H9 (cell line): ENCODE measurements around the gene NFYB. TPM values are rescaled to one million over a fixed set of nuclear protein-coding genes. Genes with fewer than 3 reads are reported as not detected.

Experiments used
- DNase-seq: peaks from one replicate; pipeline ENCODE4 v3.0.0-alpha.2; 2017
- H2AFZ ChIP-seq: one replicate; pipeline ENCODE4 v1.6.1; 2013; ENCODE audit warnings: mild to moderate bottlenecking, low read length, control low read depth, moderate library complexity
- H2AK5ac ChIP-seq: 2 replicates; pipeline ENCODE4 v1.6.1; 2013; ENCODE audit warnings: low read length, control low read depth, mixed read lengths; ENCODE audit not compliant: insufficient read length
- H2BK120ac ChIP-seq: one replicate; pipeline ENCODE4 v1.6.1; 2013; ENCODE audit warnings: low read depth, mild to moderate bottlenecking, low read length, control low read depth, inconsistent platforms; ENCODE audit not compliant: poor library complexity, severe bottlenecking
- H2BK12ac ChIP-seq: 2 replicates; pipeline ENCODE4 v1.6.1; 2013; ENCODE audit warnings: low read length, control low read depth, mixed read lengths, low read depth; ENCODE audit not compliant: insufficient read length
- H2BK15ac ChIP-seq: 2 replicates; pipeline ENCODE4 v1.6.1; 2013; ENCODE audit warnings: low read depth, low read length, control low read depth
- H2BK20ac ChIP-seq: one replicate; pipeline ENCODE4 v1.6.1; 2013; ENCODE audit warnings: low read depth, mild to moderate bottlenecking, low read length, control low read depth, inconsistent platforms; ENCODE audit not compliant: poor library complexity, severe bottlenecking
- H2BK5ac ChIP-seq: 2 replicates; pipeline ENCODE4 v1.6.1; 2013; ENCODE audit warnings: low read length, control low read depth, mixed read lengths; ENCODE audit not compliant: insufficient read length
- H3K14ac ChIP-seq: 2 replicates; pipeline ENCODE4 v1.6.1; 2013; ENCODE audit warnings: low read length, control low read depth; ENCODE audit not compliant: insufficient read depth
- H3K18ac ChIP-seq: 2 replicates; pipeline ENCODE4 v1.6.1; 2013; ENCODE audit warnings: low read depth, mild to moderate bottlenecking, mixed read lengths, low read length, control low read depth; ENCODE audit not compliant: insufficient read length
- H3K23ac ChIP-seq: 2 replicates; pipeline ENCODE4 v1.6.1; 2013; ENCODE audit warnings: low read length, control low read depth, mixed read lengths, low read depth; ENCODE audit not compliant: insufficient read length
- H3K23me2 ChIP-seq: 2 replicates; pipeline ENCODE4 v1.6.1; 2013; ENCODE audit warnings: low read depth, mild to moderate bottlenecking, mixed read lengths, low read length, control low read depth; ENCODE audit not compliant: insufficient read length, poor library complexity, severe bottlenecking
- H3K27ac ChIP-seq: 2 replicates; pipeline ENCODE4 v1.5.1; 2013; ENCODE audit warnings: low read length, control low read depth, mixed read lengths, low read depth; ENCODE audit not compliant: insufficient read length
- H3K27me3 ChIP-seq: 2 replicates; pipeline ENCODE4 v1.6.1; 2013; ENCODE audit warnings: low read length, control low read depth, inconsistent platforms; ENCODE audit not compliant: insufficient read depth
- H3K4ac ChIP-seq: 2 replicates; pipeline ENCODE4 v1.6.1; 2013; ENCODE audit warnings: low read depth, mild to moderate bottlenecking, control low read depth, inconsistent platforms, low read length, moderate library complexity
- H3K4me1 ChIP-seq: 2 replicates; pipeline ENCODE4 v1.6.1; 2013; ENCODE audit warnings: low read length, control low read depth, inconsistent platforms; ENCODE audit not compliant: insufficient read depth
- H3K4me2 ChIP-seq: 2 replicates; pipeline ENCODE4 v1.6.1; 2013; ENCODE audit warnings: low read length, control low read depth, mixed read lengths; ENCODE audit not compliant: insufficient read length, insufficient read depth
- H3K56ac ChIP-seq: 2 replicates; pipeline ENCODE4 v1.6.1; 2013; ENCODE audit warnings: low read depth, mild to moderate bottlenecking, mixed read lengths, low read length, control low read depth; ENCODE audit not compliant: insufficient read length
- H3K79me1 ChIP-seq: 2 replicates; pipeline ENCODE4 v1.6.1; 2013; ENCODE audit warnings: low read depth, mild to moderate bottlenecking, moderate library complexity, low read length, control low read depth, inconsistent platforms; ENCODE audit not compliant: insufficient read depth, poor library complexity, severe bottlenecking
- H3K79me2 ChIP-seq: 2 replicates; pipeline ENCODE4 v1.6.1; 2013; ENCODE audit warnings: low read length, control low read depth, inconsistent platforms; ENCODE audit not compliant: insufficient read depth
- H3K9ac ChIP-seq: 2 replicates; pipeline ENCODE4 v1.6.1; 2013; ENCODE audit warnings: low read length, control low read depth, mixed read lengths; ENCODE audit not compliant: insufficient read length; ENCODE audit errors: extremely low read depth
- H3K9me3 ChIP-seq: one replicate; pipeline ENCODE4 v1.6.1; 2013; ENCODE audit warnings: low read depth, low read length, inconsistent platforms; ENCODE audit not compliant: control insufficient read depth
- H3T11ph ChIP-seq: one replicate; pipeline ENCODE4 v1.6.1; 2013; ENCODE audit warnings: mild to moderate bottlenecking, low read length, control low read depth, inconsistent platforms
- H4K20me1 ChIP-seq: one replicate; pipeline ENCODE4 v1.6.1; 2013; ENCODE audit not compliant: control insufficient read depth, insufficient read length, insufficient read depth
- H4K5ac ChIP-seq: 2 replicates; pipeline ENCODE4 v1.6.1; 2013; ENCODE audit warnings: low read depth, mild to moderate bottlenecking, mixed read lengths, low read length, control low read depth; ENCODE audit not compliant: insufficient read length
- H4K8ac ChIP-seq: replicated peaks from 2 replicates; pipeline ENCODE4 v1.6.1; 2013; ENCODE audit warnings: low read length, control low read depth, mixed read lengths, low read depth; ENCODE audit not compliant: insufficient read length
- H4K91ac ChIP-seq: 2 replicates; pipeline ENCODE4 v1.6.1; 2013; ENCODE audit warnings: low read depth, mild to moderate bottlenecking, moderate library complexity, mixed read lengths, low read length, control low read depth; ENCODE audit not compliant: insufficient read length
- H3K27ac Mint-ChIP-seq, 3 experiments: 2 replicates in 2 of 3; 3 replicates in 1 of 3; pipeline ENCODE4 v1.8.0; 2020 to 2021; ENCODE audit warnings: mixed read lengths in 3 of 3, mild to moderate bottlenecking in 1 of 3, moderate library complexity in 1 of 3
- H3K27me3 Mint-ChIP-seq: 2 replicates; pipeline ENCODE4 v1.8.0; 2021; ENCODE audit warnings: low read depth, mild to moderate bottlenecking, moderate library complexity, mixed read lengths
- H3K36me3 Mint-ChIP-seq, 3 experiments: 2 replicates in 2 of 3; 3 replicates in 1 of 3; pipeline ENCODE4 v1.8.0; 2020 to 2021; ENCODE audit warnings: low read depth in 3 of 3, mixed read lengths in 3 of 3; ENCODE audit not compliant: insufficient read depth in 1 of 3
- H3K4me1 Mint-ChIP-seq, 2 experiments: 2 replicates each; pipeline ENCODE4 v1.8.0; 2020; ENCODE audit warnings: mixed read lengths in 2 of 2
- H3K4me3 Mint-ChIP-seq, 2 experiments: 2 replicates in 1 of 2; 3 replicates in 1 of 2; pipeline ENCODE4 v1.8.0; 2020 to 2021; ENCODE audit warnings: mild to moderate bottlenecking in 2 of 2, mixed read lengths in 2 of 2, moderate library complexity in 1 of 2
- H3K9me3 Mint-ChIP-seq, 2 experiments: 2 replicates in 1 of 2; 3 replicates in 1 of 2; pipeline ENCODE4 v1.8.0; 2020; ENCODE audit warnings: mild to moderate bottlenecking in 2 of 2, mixed read lengths in 2 of 2, moderate library complexity in 1 of 2
- WGBS: extraction: QIAGEN DNeasy Blood & Tissue Kit; methylation state at CpG from one replicate; pipeline ENCODE4 v1.1.7; 2013; ENCODE audit warnings: missing lambda C conversion rate, low lambda C conversion rate, mixed read lengths; ENCODE audit not compliant: insufficient read length; ENCODE audit errors: extremely low coverage; 5-methylcytosine and 5-hydroxymethylcytosine counted together
- total RNA-seq: library from RNA; stranded (reverse); gene quantifications from 2 replicates; pipeline ENCODE4 v1.2.1, GENCODE V29; 2021
- TF ChIP-seq, protein P1 (sequence below): fragments of 200-600 bp; sonication (generic); conservative IDR thresholded peaks from 3 replicates; pipeline ENCODE4 v1.8.0; 2021; ENCODE audit warnings: antibody characterized with exemption, mild to moderate bottlenecking

The NFYB gene
- total RNA-seq, 1 experiment from 2014 or later, result 52.5 TPM

GRCh38 chr12:104108755-104109445 lies 29.1 kb downstream of the NFYB start:
- H3K9ac ChIP-seq, result no peak overlapping the region
- H2AFZ ChIP-seq, result no peak overlapping the region
- H3K27ac Mint-ChIP-seq, result no peak overlapping the region

More at GRCh38 chr12:104108755-104109445, 29.1 kb downstream of the NFYB start:
- Histone ChIP-seq H3K23me2 (no peaks in the 10 kb centered on the region), H3K27ac (no peak overlapping the region), H4K8ac (no peak overlapping the region), H4K91ac (no peak overlapping the region), H3K4me2 (no peak overlapping the region), H3K79me2 (no peaks in the 10 kb centered on the region), H3K18ac (no peak overlapping the region), H3K4ac (no peak overlapping the region), H2BK15ac (no peak overlapping the region), H3K4me1 (peaks cover 4% of the 10 kb centered on the region; the same call in 1 of the 2 replicates), H3K56ac (no peak overlapping the region), H2BK5ac (no peak overlapping the region), H2BK120ac (no peak overlapping the region), H2BK20ac (no peak overlapping the region), H4K5ac (no peak overlapping the region), H2AK5ac (no peak overlapping the region), H3K14ac (no peak overlapping the region), H3T11ph (no peak overlapping the region), H3K27me3 (no peaks in the 10 kb centered on the region), H2BK12ac (no peak overlapping the region), H3K79me1 (no peaks in the 10 kb centered on the region), H3K9me3 (no peaks in the 10 kb centered on the region), H4K20me1 (no peaks in the 10 kb centered on the region), H3K23ac (no peak overlapping the region)
- no peak overlapping the region for H3K4me3 Mint-ChIP-seq
- H3K36me3 Mint-ChIP-seq, result no peaks in the 10 kb centered on the region; a peak in 1 of 7 replicates
- peaks cover 10 to 13% of the 10 kb centered on the region in 2 experiments for H3K4me1 Mint-ChIP-seq
- TF ChIP-seq, protein P1, sequence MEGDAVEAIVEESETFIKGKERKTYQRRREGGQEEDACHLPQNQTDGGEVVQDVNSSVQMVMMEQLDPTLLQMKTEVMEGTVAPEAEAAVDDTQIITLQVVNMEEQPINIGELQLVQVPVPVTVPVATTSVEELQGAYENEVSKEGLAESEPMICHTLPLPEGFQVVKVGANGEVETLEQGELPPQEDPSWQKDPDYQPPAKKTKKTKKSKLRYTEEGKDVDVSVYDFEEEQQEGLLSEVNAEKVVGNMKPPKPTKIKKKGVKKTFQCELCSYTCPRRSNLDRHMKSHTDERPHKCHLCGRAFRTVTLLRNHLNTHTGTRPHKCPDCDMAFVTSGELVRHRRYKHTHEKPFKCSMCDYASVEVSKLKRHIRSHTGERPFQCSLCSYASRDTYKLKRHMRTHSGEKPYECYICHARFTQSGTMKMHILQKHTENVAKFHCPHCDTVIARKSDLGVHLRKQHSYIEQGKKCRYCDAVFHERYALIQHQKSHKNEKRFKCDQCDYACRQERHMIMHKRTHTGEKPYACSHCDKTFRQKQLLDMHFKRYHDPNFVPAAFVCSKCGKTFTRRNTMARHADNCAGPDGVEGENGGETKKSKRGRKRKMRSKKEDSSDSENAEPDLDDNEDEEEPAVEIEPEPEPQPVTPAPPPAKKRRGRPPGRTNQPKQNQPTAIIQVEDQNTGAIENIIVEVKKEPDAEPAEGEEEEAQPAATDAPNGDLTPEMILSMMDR, result peak; percentile 89
- DNase-seq, result peak; percentile 82
- no CpG with 5 or more reads among the region's 6 CpGs for WGBS
- no peaks in the 10 kb centered on the region for H3K27me3 Mint-ChIP-seq
- H3K9me3 Mint-ChIP-seq, result no peaks in the 10 kb centered on the region
